GM12878 (cell line): ENCODE measurements around the gene MRPL49.

Source experiments
- BRCA1 ChIP-seq: IDR thresholded peaks from 2 replicates; pipeline ENCODE4 v1.6.1; 2011; ENCODE audit warnings: low read depth, low read length, improper control_type of control experiment
- EP300 ChIP-seq, 2 experiments: fragments of 150-350 bp in 1 of 2; IDR thresholded peaks; 2 replicates each; pipeline ENCODE4 v1.6.1; 2011 to 2012; ENCODE audit warnings: low read depth in 2 of 2, low read length in 2 of 2, borderline replicate concordance in 1 of 2, improper control_type of control experiment in 1 of 2, inconsistent platforms in 1 of 2; ENCODE audit not compliant: control insufficient read depth in 1 of 2
- EZH2 ChIP-seq: IDR thresholded peaks from 2 replicates; pipeline ENCODE4 v1.6.1; 2012; ENCODE audit warnings: low read depth, mild to moderate bottlenecking, control low read depth, inconsistent platforms, low read length, borderline replicate concordance; ENCODE audit not compliant: control insufficient read depth
- JUND ChIP-seq: IDR thresholded peaks from 2 replicates; pipeline ENCODE4 v1.6.1; 2012; ENCODE audit warnings: low read depth, mild to moderate bottlenecking, low read length, improper control_type of control experiment, moderate library complexity
- SMAD1 ChIP-seq: fragments of 450-650 bp; IDR thresholded peaks from 2 replicates; pipeline ENCODE4 v1.6.1; 2018; ENCODE audit warnings: mild to moderate bottlenecking, low read depth; ENCODE audit not compliant: partially characterized antibody
- TF ChIP-seq, protein P1 (sequence below): IDR thresholded peaks from 2 replicates; pipeline ENCODE4 v1.6.1; 2011; ENCODE audit warnings: low read depth, low read length, improper control_type of control experiment, borderline replicate concordance
- TF ChIP-seq, protein P2 (sequence below), 3 experiments: IDR thresholded peaks in 2 of 3; conservative IDR thresholded peaks in 1 of 3; 2 replicates each; pipeline ENCODE4 v1.5.1; 2011; ENCODE audit warnings: low read depth in 3 of 3, low read length in 3 of 3, mild to moderate bottlenecking in 3 of 3, control low read depth in 2 of 3, moderate library complexity in 2 of 3, inconsistent platforms in 1 of 3, mixed read lengths in 1 of 3; ENCODE audit not compliant: control insufficient read depth in 2 of 3, insufficient read depth in 1 of 3; ENCODE audit errors: extremely low read depth in 1 of 3

DNA sequence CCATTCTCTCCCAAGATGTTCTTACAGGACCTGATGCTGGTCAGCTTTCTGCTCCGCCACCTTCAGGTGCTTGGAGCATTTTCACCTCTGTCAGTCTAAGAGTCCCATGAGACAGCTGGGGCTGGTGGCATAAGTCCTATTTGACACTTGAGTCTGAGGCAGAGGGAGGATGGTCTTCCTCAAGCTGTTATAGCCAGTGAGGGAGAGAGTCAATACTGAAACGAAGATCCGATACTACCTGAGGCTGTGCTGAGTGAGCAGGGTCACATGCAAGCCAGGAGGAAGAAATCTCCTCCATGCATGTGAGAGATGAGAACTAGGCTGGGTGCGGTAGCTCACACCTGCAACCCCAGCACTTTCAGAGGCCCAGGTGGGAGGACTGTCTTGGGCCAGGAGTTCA is 32.5 kb upstream of the MRPL49 start:
- no peak for TF ChIP-seq SMAD1
- no peak for TF ChIP-seq BRCA1
- no peak for TF ChIP-seq EZH2
- no peak for TF ChIP-seq EP300 (IDR thresholded peaks at IDR 0.05; ENCODE audit: borderline replicate concordance in 1 of 2, control insufficient read depth in 1 of 2, low read depth in 2 of 2, low read length in 2 of 2)
- TF ChIP-seq, protein P1, sequence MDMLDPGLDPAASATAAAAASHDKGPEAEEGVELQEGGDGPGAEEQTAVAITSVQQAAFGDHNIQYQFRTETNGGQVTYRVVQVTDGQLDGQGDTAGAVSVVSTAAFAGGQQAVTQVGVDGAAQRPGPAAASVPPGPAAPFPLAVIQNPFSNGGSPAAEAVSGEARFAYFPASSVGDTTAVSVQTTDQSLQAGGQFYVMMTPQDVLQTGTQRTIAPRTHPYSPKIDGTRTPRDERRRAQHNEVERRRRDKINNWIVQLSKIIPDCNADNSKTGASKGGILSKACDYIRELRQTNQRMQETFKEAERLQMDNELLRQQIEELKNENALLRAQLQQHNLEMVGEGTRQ, result no peak
- TF ChIP-seq, protein P2, sequence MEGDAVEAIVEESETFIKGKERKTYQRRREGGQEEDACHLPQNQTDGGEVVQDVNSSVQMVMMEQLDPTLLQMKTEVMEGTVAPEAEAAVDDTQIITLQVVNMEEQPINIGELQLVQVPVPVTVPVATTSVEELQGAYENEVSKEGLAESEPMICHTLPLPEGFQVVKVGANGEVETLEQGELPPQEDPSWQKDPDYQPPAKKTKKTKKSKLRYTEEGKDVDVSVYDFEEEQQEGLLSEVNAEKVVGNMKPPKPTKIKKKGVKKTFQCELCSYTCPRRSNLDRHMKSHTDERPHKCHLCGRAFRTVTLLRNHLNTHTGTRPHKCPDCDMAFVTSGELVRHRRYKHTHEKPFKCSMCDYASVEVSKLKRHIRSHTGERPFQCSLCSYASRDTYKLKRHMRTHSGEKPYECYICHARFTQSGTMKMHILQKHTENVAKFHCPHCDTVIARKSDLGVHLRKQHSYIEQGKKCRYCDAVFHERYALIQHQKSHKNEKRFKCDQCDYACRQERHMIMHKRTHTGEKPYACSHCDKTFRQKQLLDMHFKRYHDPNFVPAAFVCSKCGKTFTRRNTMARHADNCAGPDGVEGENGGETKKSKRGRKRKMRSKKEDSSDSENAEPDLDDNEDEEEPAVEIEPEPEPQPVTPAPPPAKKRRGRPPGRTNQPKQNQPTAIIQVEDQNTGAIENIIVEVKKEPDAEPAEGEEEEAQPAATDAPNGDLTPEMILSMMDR (IDR thresholded peaks at IDR 0.05 in 2 of 3, conservative IDR thresholded peaks at IDR 0.05 in 1 of 3; ENCODE audit: control insufficient read depth in 2 of 3, extremely low read depth in 1 of 3, insufficient read depth in 1 of 3, low read depth in 3 of 3, low read length in 3 of 3), result no peak
- TF ChIP-seq JUND, result no peak
